Lung microvascular endothelial cell (primary cell): ENCODE data around the gene GCFC2. TPM values are rescaled to one million over a fixed set of nuclear protein-coding genes. Genes with fewer than 3 reads are reported as not detected.
"Not testable (repeated sequence)": the region's sequence is repeated elsewhere in the genome, so short reads cannot be mapped to it uniquely, and the experiment has no call there.

Source experiments
- DNase-seq, 2 donors: peaks; one replicate each; pipeline versions ENCODE4 v3.0.0 to v3.0.0-alpha.2; 2010; ENCODE audit warnings: low read depth in 2 of 2
- total RNA-seq: library from RNA; depleted of rRNA; stranded (reverse); fragments of >200 nt; gene quantifications from 2 replicates; pipeline ENCODE4 v1.2.1, GENCODE V29; 2014

The GCFC2 gene
- 12.9 and 14.1 TPM in 2 replicates for total RNA-seq

DNA sequence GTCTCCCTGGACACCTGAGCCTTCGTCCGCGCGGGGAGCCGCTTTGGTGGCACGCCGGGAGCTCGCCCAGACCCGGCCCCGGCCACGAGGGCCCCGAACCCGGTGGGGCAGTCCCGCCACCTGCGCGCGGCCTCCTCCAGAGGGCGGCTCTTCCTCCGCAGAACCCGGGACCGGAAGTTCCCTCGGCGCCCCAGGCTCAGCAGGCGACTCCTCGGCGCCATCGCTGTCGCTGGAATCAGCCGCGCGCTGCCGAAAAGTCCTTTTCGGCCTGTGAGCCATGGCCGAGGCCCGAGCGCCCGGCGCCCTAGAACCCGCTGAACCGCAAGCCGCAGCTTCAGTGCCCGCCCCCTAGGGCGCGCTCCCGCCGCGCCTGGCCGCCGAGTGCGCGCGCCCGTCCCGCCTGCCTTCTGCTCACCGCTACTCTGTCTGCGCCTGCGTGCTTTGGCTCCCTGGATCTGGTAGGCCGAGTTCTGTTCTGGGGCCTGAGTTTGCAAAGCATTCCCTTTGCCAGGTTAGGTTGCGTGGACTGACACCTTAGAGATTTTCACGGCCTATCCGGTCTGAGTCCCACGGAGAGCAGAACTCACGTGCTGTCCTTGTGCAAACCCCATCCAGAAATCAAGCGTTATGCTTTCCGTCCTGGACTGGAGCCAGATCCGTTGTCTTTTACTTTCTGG lies at the start of gene GCFC2:
GCFC2 (minus strand) TSS at position 339 of the 677 bp plus-strand sequence; CDS start at position 279, 60 bp downstream.
- peak; percentile 90 to 93 for DNase-seq

DNA sequence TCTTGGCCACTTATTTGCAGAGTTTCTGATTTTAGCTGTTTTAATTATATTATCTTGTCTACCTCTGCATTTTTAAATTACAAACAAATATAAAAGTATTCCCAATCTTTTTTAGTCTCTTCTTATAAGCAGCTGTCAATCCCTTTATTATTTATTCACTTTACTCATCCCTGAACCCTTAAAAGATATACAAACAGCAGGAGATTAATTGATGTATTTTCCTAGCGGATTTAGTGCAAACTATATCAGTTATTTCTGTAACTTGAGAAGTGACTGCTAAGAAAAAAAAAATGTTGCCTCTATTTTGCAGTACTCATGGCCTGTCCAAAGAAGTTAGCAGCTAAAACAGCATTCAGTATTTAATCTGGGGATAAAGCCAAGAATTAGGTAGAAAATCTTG lies 42.1 kb upstream of the GCFC2 start:
- DNase-seq = no peak

DNA sequence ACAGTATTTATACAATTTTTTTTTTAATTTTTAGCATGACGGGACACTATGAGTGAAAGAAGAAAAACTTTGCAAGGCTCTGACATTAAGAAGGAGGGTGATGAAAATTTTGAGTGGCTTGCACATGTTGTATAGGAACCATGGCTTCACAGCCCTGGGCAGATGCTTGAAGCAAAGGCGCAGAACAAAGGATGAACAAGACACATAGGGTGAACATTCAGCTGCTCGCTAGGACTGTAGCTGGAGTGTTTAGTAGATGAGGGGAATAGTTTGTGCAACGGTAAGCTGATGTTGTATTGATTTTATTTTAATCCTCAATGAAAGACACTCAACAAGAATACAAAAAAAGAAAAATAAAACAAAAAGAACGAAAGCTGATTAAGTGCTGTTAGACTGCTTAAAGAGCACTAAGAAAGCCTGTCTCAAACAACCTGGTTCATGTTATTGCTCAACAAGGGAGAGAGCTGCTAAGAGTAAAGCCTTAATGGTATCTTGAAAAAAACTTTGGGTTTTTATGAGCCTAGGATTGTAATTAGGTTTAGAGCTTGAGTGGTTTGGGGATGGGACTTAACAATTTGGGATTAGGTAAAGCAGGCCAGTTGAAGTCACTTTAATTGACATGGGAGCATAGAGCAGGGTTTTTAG lies 41.2 kb upstream of the GCFC2 start:
- no peak for DNase-seq

DNA sequence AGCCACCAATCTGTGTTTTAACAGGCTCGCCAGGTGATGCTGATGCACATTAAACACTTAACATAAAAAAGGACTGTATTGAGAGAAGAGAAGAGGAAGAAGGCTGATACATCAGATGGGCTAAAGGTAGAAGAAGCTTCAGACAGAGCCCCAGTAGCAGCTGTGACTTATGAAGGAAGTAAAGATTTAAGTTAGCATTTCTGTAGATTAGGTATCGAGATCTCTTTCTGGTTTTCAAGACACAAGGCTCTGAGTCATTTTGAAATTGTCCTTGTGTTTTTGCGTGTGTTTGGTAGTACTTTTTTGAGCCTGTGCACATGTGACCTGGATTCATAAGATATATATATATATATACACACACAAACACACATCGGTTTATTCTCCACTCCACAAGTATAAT lies 40.6 kb upstream of the GCFC2 start:
- DNase-seq = no peak

- DNase-seq = no peak
These were observed 27.2 kb upstream of the GCFC2 start for GRCh38 chr2:75737961-75738360.

- no peak for DNase-seq
These were observed 25.6 kb upstream of the GCFC2 start for GRCh38 chr2:75736276-75736675.

DNA sequence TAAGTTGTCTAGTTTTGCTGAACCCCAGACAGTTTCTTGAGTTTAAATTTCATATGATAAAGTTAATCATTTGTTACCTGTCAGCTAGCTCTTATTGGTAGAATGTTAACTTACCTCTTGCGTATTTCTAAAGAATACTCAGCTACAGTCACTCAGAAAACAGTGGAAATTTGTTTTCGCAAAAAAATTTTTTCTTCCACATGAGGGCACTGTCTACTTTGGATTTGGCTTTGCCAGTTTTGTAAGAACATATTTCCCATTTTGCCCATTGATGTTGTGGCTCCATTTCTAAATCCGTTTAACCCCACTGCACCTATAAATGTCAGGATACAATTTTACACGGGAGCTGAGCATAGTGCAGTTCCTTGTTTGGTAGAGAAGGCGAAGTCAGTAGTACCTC lies 19.1 kb upstream of the GCFC2 start:
- peak in 1 of 2 donors; percentile 19 for DNase-seq

GRCh38 chr2:75728614-75729419 lies 18.1 kb upstream of the GCFC2 start:
- no peak for DNase-seq

GRCh38 chr2:75722687-75723086 lies 12.0 kb upstream of the GCFC2 start:
- DNase-seq = no peak

- DNase-seq = no peak
These were observed 9.8 kb upstream of the GCFC2 start for GRCh38 chr2:75720525-75720924.

- DNase-seq = no peak
These were observed 8.9 kb upstream of the GCFC2 start for GRCh38 chr2:75719616-75720015.

GRCh38 chr2:75716406-75716805 lies 5.7 kb upstream of the GCFC2 start:
- peak in 1 of 2 donors; percentile 53 for DNase-seq

GRCh38 chr2:75711590-75711989 lies 875 bp upstream of the GCFC2 start:
- not testable (repeated sequence) for DNase-seq

DNA sequence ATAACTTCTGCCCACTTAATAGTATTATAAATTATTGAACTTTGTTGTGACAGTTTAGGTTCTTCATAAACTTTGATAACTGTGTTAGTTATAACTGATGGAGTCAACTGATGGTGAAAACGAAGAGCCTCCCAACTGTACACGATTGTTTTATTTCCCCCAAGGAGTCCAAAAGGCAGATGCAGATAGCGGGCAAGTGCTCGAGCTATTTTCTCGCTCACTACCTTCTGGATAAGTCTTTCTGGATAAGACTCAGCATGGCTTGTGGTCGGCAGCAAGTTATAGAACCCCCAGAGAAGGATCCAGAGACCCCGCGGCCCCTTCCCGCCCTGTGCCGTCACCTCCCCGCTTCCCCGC lies 517 bp downstream of the GCFC2 start:
- no peak for DNase-seq

DNA sequence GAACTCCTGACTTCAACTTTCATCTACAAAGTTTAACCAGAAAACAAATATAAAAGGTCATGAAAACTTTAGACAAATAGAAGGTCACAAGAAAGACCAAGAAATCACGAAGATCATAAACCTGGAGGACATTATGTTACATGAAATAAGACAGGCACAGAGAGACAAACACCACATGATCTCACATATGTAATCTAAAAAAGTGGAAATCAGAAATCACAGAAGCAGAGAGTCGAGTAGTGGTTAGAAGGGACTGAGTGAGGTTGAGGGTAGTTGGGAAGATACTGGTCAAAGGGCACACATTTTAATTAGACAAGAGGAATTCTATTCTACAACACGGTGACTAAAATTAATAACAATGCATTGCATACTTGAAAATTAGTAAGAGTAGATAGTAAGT lies 1.4 kb downstream of the GCFC2 start:
- DNase-seq = peak in 1 of 2 donors; percentile 2

GRCh38 chr2:75707901-75708300 lies 2.8 kb downstream of the GCFC2 start:
- no peak for DNase-seq

- DNase-seq = peak in 1 of 2 donors; percentile 15
These were observed 4.8 kb downstream of the GCFC2 start for GRCh38 chr2:75705921-75706320.

DNA sequence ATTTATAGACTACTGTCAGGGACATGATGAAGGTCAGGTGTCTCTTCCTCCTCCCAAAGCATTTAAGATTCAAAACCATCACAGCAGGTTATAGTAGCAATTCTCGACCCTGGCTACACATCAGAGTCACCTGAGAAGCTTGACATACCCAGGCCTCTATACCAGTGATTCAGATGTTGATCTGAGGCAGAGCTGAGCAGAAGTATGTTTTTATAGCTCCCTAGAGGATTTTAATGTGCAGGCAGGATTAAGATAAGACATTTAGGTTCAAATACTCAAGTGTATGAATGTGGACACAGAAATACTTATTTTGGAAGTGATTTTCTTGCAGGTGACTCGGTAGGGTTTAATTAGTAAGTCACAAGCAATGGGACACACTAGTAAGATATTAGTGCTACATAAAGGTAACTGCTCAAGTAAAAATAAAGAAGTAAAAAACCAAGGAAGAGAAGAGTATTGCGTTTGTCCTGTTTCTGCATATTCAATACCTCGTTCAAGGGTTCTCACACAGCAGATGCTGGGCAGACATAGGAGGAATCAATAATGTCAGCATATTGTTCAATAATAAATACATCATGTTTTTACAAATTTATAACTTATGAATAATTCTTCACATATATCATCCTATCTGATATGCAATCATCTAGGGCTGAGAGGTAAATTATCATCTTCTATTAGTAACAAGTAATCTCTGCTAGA lies 7.0 kb downstream of the GCFC2 start:
- DNase-seq = no peak

DNA sequence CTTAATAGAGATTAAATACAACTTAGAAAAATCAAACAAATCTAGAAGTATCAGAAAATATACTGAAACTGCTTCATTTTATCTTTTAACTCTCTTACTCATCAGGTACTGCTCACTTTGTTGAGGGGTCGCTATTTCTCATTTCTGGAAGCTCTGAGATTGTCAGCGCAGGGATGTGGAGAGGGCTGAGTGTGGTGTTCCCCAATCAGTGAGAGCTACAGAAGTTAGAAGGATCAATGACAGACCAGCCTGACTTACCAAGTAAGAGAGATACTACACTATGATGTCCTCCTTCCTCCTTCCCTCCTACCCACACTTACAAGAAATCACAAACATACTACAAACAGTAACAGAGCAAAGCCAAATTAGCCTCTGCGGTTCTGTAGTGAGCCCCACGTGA lies 8.1 kb downstream of the GCFC2 start:
- DNase-seq = no peak

GRCh38 chr2:75698918-75699317 lies 11.8 kb downstream of the GCFC2 start:
- DNase-seq = peak; percentile 4 to 17

- DNase-seq = no peak
These were observed 22.5 kb downstream of the GCFC2 start for GRCh38 chr2:75688196-75688595.

DNA sequence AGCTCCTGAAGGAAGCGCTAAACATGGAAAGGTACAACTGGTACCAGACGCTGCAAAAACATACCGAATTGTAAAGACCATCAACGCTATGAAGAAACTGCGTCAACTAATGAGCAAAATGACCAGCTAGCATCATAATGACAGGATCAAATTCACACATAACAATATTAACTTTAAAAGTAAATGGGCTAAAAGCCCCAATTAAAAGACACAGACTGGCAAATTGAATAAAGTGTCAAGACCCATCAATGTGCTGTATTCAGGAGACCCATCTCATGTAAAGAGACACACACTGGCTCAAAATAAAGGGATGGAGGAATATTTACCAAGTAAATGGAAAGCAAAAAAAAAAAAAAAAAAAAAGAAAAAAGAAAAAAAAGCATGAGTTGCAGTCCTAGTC lies 27.3 kb downstream of the GCFC2 start:
- not testable (repeated sequence) for DNase-seq
